Left lung (tissue), 10 donors: ENCODE results near the gene TRAPPC11. TPM values are rescaled to one million over a fixed set of nuclear protein-coding genes. Genes with fewer than 3 reads are reported as not detected.

ENCODE experiments used
- ATAC-seq: fragments of 200-7000 bp; cut with Tn5 transposase; one replicate; pipeline ENCODE4 v1.9.1; 2020; ENCODE audit warnings: moderate library complexity
- DNase-seq, 4 donors: peaks; one replicate each; pipeline ENCODE4 v3.0.0-alpha.2; 2013 to 2020
- H3K27ac ChIP-seq, 2 donors: fragments of 200-600 bp; sonication (generic) in 1 of 2; one replicate each; pipeline versions ENCODE4 v1.5.0 to v1.8.0; 2020 to 2021
- H3K27me3 ChIP-seq, 2 donors: fragments of 200-600 bp; sonication (generic) in 1 of 2; one replicate each; pipeline versions ENCODE4 v1.5.0 to v1.8.0; 2020 to 2021
- H3K36me3 ChIP-seq, 2 donors: fragments of 200-600 bp; sonication (generic) in 1 of 2; one replicate each; pipeline versions ENCODE4 v1.5.0 to v1.8.0; 2020 to 2021
- H3K4me1 ChIP-seq, 2 donors: fragments of 200-600 bp; one replicate each; pipeline ENCODE4 v1.8.0; 2021
- H3K4me3 ChIP-seq, 2 donors: fragments of 200-600 bp; sonication (generic) in 1 of 2; one replicate each; pipeline versions ENCODE4 v1.5.0 to v1.8.0; 2020 to 2021; ENCODE audit warnings: mild to moderate bottlenecking in 1 of 2
- H3K9me3 ChIP-seq, 2 donors: fragments of 200-600 bp; sonication (generic) in 1 of 2; one replicate each; pipeline versions ENCODE4 v1.5.0 to v1.8.0; 2020 to 2021
- intact Hi-C, 2 donors: fragments of 100-400 bp; cut with DNase I; formaldehyde crosslinking; loops; one replicate each; pipeline versions ENCODE4 v1.11.2 to v1.14.2; 2022
- polyA plus RNA-seq, 6 donors: library from polyadenylated mRNA; unstranded; fragments of 120-200 nt; gene quantifications; one replicate each; pipeline ENCODE4 v1.2.1, GENCODE V29; 2013; ENCODE audit not compliant: insufficient read length in 6 of 6
- total RNA-seq, 2 donors: library from RNA; stranded (reverse); fragmentation: NEBNext Ultra II Directional; extraction: Animal tissue kit (Norgen Biotek cat#: 25700); gene quantifications; one replicate each; pipeline ENCODE4 v1.2.1, GENCODE V29; 2021
- TF ChIP-seq, protein P1 (sequence below), 2 donors: fragments of 200-600 bp; sonication (generic) in 1 of 2; IDR thresholded peaks; one replicate each; pipeline versions ENCODE4 v1.5.0 to v1.8.0; 2021; ENCODE audit warnings: antibody characterized with exemption in 2 of 2
- donor health status: DM: no; HTN: yes; CAD: no.
- donor health status: DM: no; HTN: no; CAD: no.

Gene TRAPPC11
- total and polyA plus RNA-seq, 8 donors, result 29.5 to 55.2 (median 49.2) TPM

DNA sequence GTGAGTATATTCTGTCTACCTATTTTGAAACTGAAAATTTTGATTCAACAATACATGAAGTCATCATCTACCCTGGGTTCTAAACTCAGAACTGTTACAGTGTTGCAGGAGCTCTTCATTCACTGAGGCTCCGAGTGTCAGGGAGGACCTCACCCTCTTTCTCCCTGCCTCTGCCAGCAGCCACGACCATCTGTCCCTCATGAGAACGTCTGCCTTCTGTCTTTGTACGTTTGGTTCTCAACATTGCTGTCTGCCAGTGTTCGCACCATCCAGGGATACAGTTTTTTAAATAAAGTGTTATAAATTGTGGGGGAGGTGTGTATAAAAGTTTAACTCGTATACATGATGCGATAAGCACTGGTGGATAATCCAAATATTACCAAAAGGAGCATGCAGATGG, 55.5 kb downstream of the TRAPPC11 start:
- intact Hi-C loops, result no loop called here
- no peaks in the 10 kb centered on the region for H3K9me3 ChIP-seq

DNA sequence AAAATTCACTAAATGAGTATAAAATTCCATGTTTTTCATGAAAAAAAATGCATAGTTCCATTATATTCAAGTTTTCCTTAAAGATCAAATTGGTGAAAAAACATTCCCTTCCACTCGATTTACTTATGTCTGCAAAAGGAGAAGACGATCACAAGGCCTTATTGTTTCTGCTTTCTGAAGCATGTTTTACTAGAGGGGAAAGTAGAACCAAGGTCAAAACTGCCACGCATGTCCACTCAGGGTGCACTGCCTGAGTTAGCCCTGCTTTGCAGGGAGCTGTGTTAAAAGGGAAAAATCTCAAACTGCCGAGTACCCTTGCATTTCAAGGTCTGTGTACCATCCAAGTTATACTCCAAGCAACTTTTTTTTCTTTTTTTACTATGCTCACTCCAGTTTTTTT, 57.2 kb downstream of the TRAPPC11 start:
- H3K4me3 ChIP-seq, result no peak overlapping the region
- ATAC-seq, result no peak

More for the DNA sequence above, 55.5 kb downstream of the TRAPPC11 start:
- no peak overlapping the region for H3K4me3 ChIP-seq
- H3K27me3 ChIP-seq, result no peaks in the 10 kb centered on the region
- no peak for DNase-seq
- peaks cover 0 to 51% of the 10 kb centered on the region in 2 donors for H3K36me3 ChIP-seq
- TF ChIP-seq, protein P1, sequence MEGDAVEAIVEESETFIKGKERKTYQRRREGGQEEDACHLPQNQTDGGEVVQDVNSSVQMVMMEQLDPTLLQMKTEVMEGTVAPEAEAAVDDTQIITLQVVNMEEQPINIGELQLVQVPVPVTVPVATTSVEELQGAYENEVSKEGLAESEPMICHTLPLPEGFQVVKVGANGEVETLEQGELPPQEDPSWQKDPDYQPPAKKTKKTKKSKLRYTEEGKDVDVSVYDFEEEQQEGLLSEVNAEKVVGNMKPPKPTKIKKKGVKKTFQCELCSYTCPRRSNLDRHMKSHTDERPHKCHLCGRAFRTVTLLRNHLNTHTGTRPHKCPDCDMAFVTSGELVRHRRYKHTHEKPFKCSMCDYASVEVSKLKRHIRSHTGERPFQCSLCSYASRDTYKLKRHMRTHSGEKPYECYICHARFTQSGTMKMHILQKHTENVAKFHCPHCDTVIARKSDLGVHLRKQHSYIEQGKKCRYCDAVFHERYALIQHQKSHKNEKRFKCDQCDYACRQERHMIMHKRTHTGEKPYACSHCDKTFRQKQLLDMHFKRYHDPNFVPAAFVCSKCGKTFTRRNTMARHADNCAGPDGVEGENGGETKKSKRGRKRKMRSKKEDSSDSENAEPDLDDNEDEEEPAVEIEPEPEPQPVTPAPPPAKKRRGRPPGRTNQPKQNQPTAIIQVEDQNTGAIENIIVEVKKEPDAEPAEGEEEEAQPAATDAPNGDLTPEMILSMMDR (IDR thresholded peaks at IDR 0.05), result no peak
- H3K27ac ChIP-seq, result no peak overlapping the region
- ATAC-seq, result no peak
- no peaks in the 10 kb centered on the region for H3K4me1 ChIP-seq

DNA sequence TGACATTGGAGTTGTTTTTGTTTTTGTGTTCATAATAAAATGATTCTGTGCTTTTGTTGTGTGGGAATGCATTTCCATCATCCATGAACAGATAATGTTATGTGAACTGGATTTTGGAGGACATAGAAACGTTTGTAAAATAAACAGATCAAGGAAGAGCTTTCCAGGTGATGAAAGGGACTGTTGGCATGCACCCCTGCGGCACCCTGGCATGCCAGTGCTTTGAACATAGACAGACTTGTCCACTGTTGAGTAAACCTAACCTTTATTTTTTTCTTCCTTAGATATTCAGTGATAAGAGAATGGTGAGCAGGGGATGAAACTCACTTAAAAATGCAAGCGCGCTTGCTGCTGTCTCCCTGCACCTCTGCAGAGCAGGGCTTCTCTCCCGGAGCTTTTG, 59.8 kb downstream of the TRAPPC11 start:
- Histone ChIP-seq H3K4me1 (peaks cover 0 to 20% of the 10 kb centered on the region in 2 donors), H3K9me3 (no peaks in the 10 kb centered on the region), H3K36me3 (peaks cover 0 to 11% of the 10 kb centered on the region in 2 donors), H3K4me3 (no peak overlapping the region), H3K27ac (no peak overlapping the region), H3K27me3 (no peaks in the 10 kb centered on the region)
- TF ChIP-seq, protein P1 (IDR thresholded peaks at IDR 0.05), result no peak
- ATAC-seq (no peak), DNase-seq (no peak)
- intact Hi-C loops, result no loop called here

More for the DNA sequence above, 57.2 kb downstream of the TRAPPC11 start:
- TF ChIP-seq, protein P1 (IDR thresholded peaks at IDR 0.05), result no peak
- Histone ChIP-seq H3K36me3 (peaks cover 0 to 35% of the 10 kb centered on the region in 2 donors), H3K9me3 (no peaks in the 10 kb centered on the region), H3K4me1 (peaks cover 0 to 2% of the 10 kb centered on the region in 2 donors), H3K27ac (no peak overlapping the region), H3K27me3 (no peaks in the 10 kb centered on the region)
- intact Hi-C loops, result no loop called here
- DNase-seq, result no peak

DNA sequence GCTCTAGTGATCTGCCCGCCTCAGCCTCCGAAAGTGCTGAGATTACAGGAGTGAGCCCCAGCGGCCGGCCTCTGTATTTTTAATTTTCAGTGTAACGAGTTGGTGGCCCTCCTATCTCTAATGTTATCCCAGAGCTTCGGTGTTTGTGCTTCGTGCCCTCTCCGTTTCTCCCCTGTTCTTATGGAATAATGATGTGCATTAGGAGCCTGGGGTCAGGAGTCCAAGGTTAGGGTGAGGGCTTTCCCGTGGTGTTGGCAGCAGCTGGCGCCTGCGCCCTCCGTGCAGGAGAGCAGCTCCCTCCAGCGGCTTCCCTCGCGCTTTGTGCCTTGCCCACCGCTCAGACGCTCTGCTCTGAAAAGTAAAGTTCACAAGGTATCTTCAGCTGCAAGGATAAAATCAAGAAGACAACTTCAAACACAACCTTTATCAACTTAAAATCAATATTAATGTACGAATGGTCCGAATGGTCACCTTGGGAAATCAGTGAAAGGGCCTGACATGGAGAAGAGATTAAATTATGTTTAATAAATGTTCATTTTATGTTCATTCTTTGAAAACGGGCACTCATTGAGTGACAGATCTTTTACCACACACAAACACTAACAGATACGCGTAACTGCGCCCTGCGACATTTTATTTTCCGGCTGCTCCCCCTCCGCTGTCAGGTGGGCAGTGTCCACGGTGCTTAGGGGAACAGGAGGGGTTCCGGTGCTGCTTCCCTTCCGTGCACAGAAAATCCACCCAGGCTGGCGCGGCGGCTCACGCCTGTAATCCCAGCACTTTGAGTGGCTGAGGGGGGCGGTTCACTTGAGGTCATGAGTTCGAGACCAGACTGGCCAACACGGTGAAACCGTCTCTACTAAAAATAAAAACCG, 62.4 kb downstream of the TRAPPC11 start:
- TF ChIP-seq, protein P1 (IDR thresholded peaks at IDR 0.05), result peak; percentile 20 to 45
- Histone ChIP-seq H3K27ac (peak overlapping the region in 1 of 2 donors; percentile 69), H3K9me3 (peaks cover 0 to 2% of the 10 kb centered on the region in 2 donors), H3K4me1 (peaks cover 0 to 20% of the 10 kb centered on the region in 2 donors), H3K27me3 (no peaks in the 10 kb centered on the region), H3K4me3 (peak overlapping the region; percentile 41 to 56), H3K36me3 (no peaks in the 10 kb centered on the region)
- intact Hi-C loops, result no loop called here
- peak; percentile 39 to 90 (median 68) for DNase-seq
- ATAC-seq, result peak; percentile 81
